Stimulated activated CD4-positive, alpha-beta T cell treated with anti-CD3 and anti-CD28 coated beads, TNF-alpha, amount 100 ng/mL, for 1 hour (primary cell): ENCODE data around the gene QPRT.
"Not testable (repeated sequence)": the region's sequence is repeated elsewhere in the genome, so short reads cannot be mapped to it uniquely, and the experiment has no call there.

Experiments
- DNase-seq, 3 donors: peaks; one replicate each; pipeline ENCODE4 v3.0.0-alpha.2; 2020; ENCODE audit warnings: low read depth in 3 of 3, low spot score in 1 of 3

QPRT gene

GRCh38 chr16:29717113-29717512 is 38.1 kb downstream of the QPRT start:
- no peak for DNase-seq

GRCh38 chr16:29719063-29719462 is 40.1 kb downstream of the QPRT start:
- DNase-seq: no peak

- DNase-seq: no peak
These were observed 41.7 kb downstream of the QPRT start for GRCh38 chr16:29720703-29721102.

- not testable (repeated sequence) for DNase-seq
These were observed 42.3 kb downstream of the QPRT start for GRCh38 chr16:29721167-29721879.

GRCh38 chr16:29726845-29727377 is 47.9 kb downstream of the QPRT start:
- no peak for DNase-seq

GRCh38 chr16:29727452-29727851 is 48.5 kb downstream of the QPRT start:
- DNase-seq: no peak

GRCh38 chr16:29729116-29729521 is 50.1 kb downstream of the QPRT start:
- DNase-seq: no peak

GRCh38 chr16:29730649-29731048 is 51.7 kb downstream of the QPRT start:
- DNase-seq: no peak

- DNase-seq: peak in 1 of 3 donors; percentile 49
These were observed 53.0 kb downstream of the QPRT start for GRCh38 chr16:29731768-29732601.

- DNase-seq: no peak
These were observed 55.8 kb downstream of the QPRT start for GRCh38 chr16:29734786-29735185.

- DNase-seq: no peak
These were observed 57.1 kb downstream of the QPRT start for GRCh38 chr16:29736112-29736511.

GRCh38 chr16:29736764-29737163 is 57.8 kb downstream of the QPRT start:
- no peak for DNase-seq

GRCh38 chr16:29737713-29738112 is 58.7 kb downstream of the QPRT start:
- no peak for DNase-seq

GRCh38 chr16:29738514-29738913 is 59.5 kb downstream of the QPRT start:
- peak in 2 of 3 donors; percentile 25 to 31 for DNase-seq

- DNase-seq: not testable (repeated sequence)
These were observed 61.1 kb downstream of the QPRT start for GRCh38 chr16:29739927-29740629.

GRCh38 chr16:29740630-29741015 is 61.6 kb downstream of the QPRT start:
- not testable (repeated sequence) for DNase-seq

- DNase-seq: no peak
These were observed 63.8 kb downstream of the QPRT start for GRCh38 chr16:29742683-29743275.

GRCh38 chr16:29743475-29743826 is 64.5 kb downstream of the QPRT start:
- DNase-seq: no peak

GRCh38 chr16:29743827-29744531 is 65.0 kb downstream of the QPRT start:
- peak in 2 of 3 donors; percentile 21 to 28 for DNase-seq

- peak in 1 of 3 donors; percentile 6 for DNase-seq
These were observed 65.6 kb downstream of the QPRT start for GRCh38 chr16:29744541-29745101.
